Stimulated activated CD4-positive, alpha-beta T cell treated with anti-CD3 and anti-CD28 coated beads, Interleukin-12 subunit alpha, Interleukin-12 subunit beta, amount 100 ng/mL, for 24 hours (primary cell): ENCODE measurements around the gene MCHR1.
"Not testable (repeated sequence)": the region's sequence is repeated elsewhere in the genome, so short reads cannot be mapped to it uniquely, and the experiment has no call there.

Experiments used
- DNase-seq, 2 experiments: peaks; one replicate each; pipeline ENCODE4 v3.0.0-alpha.2; 2020; ENCODE audit warnings: low read depth in 2 of 2

The MCHR1 gene

GRCh38 chr22:40690370-40690769 is 11.1 kb downstream of the MCHR1 start:
- DNase-seq: no peak

- DNase-seq: no peak
Observed at GRCh38 chr22:40691532-40691931, 12.2 kb downstream of the MCHR1 start.

- no peak for DNase-seq
Observed at GRCh38 chr22:40694411-40694810, 15.1 kb downstream of the MCHR1 start.

- no peak for DNase-seq
Observed at GRCh38 chr22:40701274-40701673, 22.0 kb downstream of the MCHR1 start.

GRCh38 chr22:40703174-40703573 is 23.9 kb downstream of the MCHR1 start:
- DNase-seq: no peak

- DNase-seq: no peak
Observed at GRCh38 chr22:40703736-40704135, 24.5 kb downstream of the MCHR1 start.

- no peak for DNase-seq
Observed at GRCh38 chr22:40705918-40706682, 26.8 kb downstream of the MCHR1 start.

GRCh38 chr22:40707154-40707553 is 27.9 kb downstream of the MCHR1 start:
- DNase-seq: no peak

GRCh38 chr22:40708177-40708576 is 28.9 kb downstream of the MCHR1 start:
- DNase-seq: no peak

GRCh38 chr22:40709752-40710413 is 30.6 kb downstream of the MCHR1 start:
- DNase-seq: no peak

- DNase-seq: no peak
Observed at GRCh38 chr22:40712311-40712710, 33.0 kb downstream of the MCHR1 start.

GRCh38 chr22:40714499-40715337 is 35.4 kb downstream of the MCHR1 start:
- no peak for DNase-seq

- no peak for DNase-seq
Observed at GRCh38 chr22:40716116-40716515, 36.8 kb downstream of the MCHR1 start.

GRCh38 chr22:40717657-40718056 is 38.4 kb downstream of the MCHR1 start:
- DNase-seq: not testable (repeated sequence)

GRCh38 chr22:40718250-40719204 is 39.2 kb downstream of the MCHR1 start:
- no peak for DNase-seq

- no peak for DNase-seq
Observed at GRCh38 chr22:40719599-40719998, 40.3 kb downstream of the MCHR1 start.

GRCh38 chr22:40720156-40720537 is 40.9 kb downstream of the MCHR1 start:
- DNase-seq: not testable (repeated sequence)

GRCh38 chr22:40720538-40721256 is 41.4 kb downstream of the MCHR1 start:
- no peak for DNase-seq

GRCh38 chr22:40721266-40721665 is 42.0 kb downstream of the MCHR1 start:
- DNase-seq: no peak

GRCh38 chr22:40723396-40723933 is 44.2 kb downstream of the MCHR1 start:
- DNase-seq: no peak
